ENCODE results near the gene OBP2A. TPM values are rescaled to one million over a fixed set of nuclear protein-coding genes. Genes with fewer than 3 reads are reported as not detected.

OBP2A gene
- total RNA-seq, 1 donor from 2014 or later: not detected

- H3K4me3 Mint-ChIP-seq (ENCODE audit: low read depth): no peak overlapping the region
- TF ChIP-seq, protein P1, sequence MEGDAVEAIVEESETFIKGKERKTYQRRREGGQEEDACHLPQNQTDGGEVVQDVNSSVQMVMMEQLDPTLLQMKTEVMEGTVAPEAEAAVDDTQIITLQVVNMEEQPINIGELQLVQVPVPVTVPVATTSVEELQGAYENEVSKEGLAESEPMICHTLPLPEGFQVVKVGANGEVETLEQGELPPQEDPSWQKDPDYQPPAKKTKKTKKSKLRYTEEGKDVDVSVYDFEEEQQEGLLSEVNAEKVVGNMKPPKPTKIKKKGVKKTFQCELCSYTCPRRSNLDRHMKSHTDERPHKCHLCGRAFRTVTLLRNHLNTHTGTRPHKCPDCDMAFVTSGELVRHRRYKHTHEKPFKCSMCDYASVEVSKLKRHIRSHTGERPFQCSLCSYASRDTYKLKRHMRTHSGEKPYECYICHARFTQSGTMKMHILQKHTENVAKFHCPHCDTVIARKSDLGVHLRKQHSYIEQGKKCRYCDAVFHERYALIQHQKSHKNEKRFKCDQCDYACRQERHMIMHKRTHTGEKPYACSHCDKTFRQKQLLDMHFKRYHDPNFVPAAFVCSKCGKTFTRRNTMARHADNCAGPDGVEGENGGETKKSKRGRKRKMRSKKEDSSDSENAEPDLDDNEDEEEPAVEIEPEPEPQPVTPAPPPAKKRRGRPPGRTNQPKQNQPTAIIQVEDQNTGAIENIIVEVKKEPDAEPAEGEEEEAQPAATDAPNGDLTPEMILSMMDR (IDR thresholded peaks at IDR 0.05; ENCODE audit: unreplicated experiment): no peak
- no peaks in the 10 kb centered on the region for H3K9me3 Mint-ChIP-seq (ENCODE audit: low read depth)
- no peaks in the 10 kb centered on the region for H3K36me3 Mint-ChIP-seq (ENCODE audit: insufficient read depth)
- peaks cover 5% of the 10 kb centered on the region for H3K4me1 Mint-ChIP-seq (ENCODE audit: low read depth)
- no peak for DNase-seq (ENCODE audit: low spot score, unreplicated experiment)
- H3K27me3 Mint-ChIP-seq: peaks cover 6% of the 10 kb centered on the region
- no peak overlapping the region for H3K27ac Mint-ChIP-seq
Measured at GRCh38 chr9:135559606-135560005, 13.7 kb downstream of the OBP2A start.

DNA sequence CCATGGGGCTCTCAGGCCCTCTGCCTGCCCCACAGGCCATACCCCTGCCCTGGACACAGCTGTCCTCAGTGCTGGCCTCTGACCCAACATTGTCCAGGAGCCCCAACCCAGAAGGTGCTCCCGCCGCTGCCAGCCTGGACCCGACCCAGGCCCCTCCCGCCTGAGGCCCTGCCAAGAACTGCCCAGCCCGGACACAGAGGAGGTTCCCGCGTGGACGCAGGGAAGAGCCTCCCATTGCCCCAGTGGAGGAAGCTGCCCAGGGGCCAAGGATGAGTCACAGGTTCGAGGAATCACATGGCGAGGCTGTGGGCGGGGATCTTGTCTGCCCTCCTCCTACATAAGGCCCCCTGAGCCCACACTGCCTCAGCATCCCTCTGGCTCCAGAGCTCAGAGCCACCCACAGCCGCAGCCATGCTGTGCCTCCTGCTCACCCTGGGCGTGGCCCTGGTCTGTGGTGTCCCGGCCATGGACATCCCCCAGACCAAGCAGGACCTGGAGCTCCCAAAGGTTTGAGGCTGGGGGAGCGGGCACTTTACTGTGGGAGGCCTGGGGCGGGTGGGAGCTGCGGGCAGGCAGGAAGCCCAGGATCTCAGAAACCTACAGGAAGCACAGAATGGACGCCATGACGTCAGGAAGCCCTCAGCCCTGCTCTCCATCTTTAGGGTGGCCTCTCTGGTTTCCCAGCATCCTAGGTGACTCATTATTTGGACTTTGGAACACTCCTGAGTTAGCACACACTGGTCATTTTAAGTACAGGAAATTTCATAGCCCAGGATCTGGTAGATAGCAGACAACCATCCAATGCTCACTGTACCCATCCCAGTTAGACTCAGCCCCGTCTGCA is 15.7 kb downstream of the OBP2A start, which contains the start of gene PAEP:
Gene PAEP, plus strand, starts transcription at position 366 of the 844 bp plus-strand sequence.
- DNase-seq (ENCODE audit: low spot score, unreplicated experiment): no peak
- no peaks in the 10 kb centered on the region for H3K9me3 Mint-ChIP-seq (ENCODE audit: low read depth)
- H3K27ac Mint-ChIP-seq: peak within 1 kb of the TSS; percentile 48
- H3K27me3 Mint-ChIP-seq: peaks cover 5% of the 10 kb centered on the region
- H3K4me3 Mint-ChIP-seq (ENCODE audit: low read depth): no peak within 1 kb of the TSS
- peaks cover 5% of the 10 kb centered on the region for H3K4me1 Mint-ChIP-seq (ENCODE audit: low read depth)
- H3K36me3 Mint-ChIP-seq (ENCODE audit: insufficient read depth): no peaks in the 10 kb centered on the region
- TF ChIP-seq, protein P1 (IDR thresholded peaks at IDR 0.05; ENCODE audit: unreplicated experiment): no peak

GRCh38 chr9:135562235-135562745 is 16.4 kb downstream of the OBP2A start:
- Mint-ChIP-seq H3K36me3 (ENCODE audit: insufficient read depth) (no peaks in the 10 kb centered on the region), H3K9me3 (ENCODE audit: low read depth) (no peaks in the 10 kb centered on the region), H3K27me3 (peaks cover 9% of the 10 kb centered on the region), H3K27ac (no peak overlapping the region), H3K4me3 (ENCODE audit: low read depth) (no peak overlapping the region), H3K4me1 (ENCODE audit: low read depth) (peaks cover 5% of the 10 kb centered on the region)
- DNase-seq (ENCODE audit: low spot score, unreplicated experiment): no peak
- TF ChIP-seq, protein P1 (IDR thresholded peaks at IDR 0.05; ENCODE audit: unreplicated experiment): no peak

DNA sequence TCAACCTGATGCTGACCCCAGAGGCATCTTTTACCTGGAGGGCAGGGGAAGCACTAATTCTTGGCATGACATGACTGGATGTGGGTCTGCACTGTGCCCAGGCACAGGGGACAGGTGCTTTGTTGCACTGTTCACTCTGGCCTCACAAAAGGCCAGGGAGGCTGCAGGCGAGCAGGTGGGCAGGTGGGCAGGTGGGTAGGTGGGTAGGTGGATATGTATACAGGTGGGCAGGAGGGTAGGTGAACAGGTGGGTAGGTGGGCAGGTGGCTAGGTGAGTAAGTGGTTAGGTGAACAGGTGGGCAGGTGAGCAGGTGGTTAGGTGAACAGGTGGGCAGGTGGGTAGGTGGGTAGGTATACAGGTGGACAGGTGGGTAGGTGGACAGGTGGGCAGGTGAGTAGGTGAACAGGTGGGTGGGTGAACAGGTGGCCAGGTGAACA is 17.1 kb downstream of the OBP2A start:
- Mint-ChIP-seq H3K27ac (no peak overlapping the region), H3K4me1 (ENCODE audit: low read depth) (peaks cover 5% of the 10 kb centered on the region), H3K27me3 (peaks cover 9% of the 10 kb centered on the region), H3K4me3 (ENCODE audit: low read depth) (no peak overlapping the region), H3K36me3 (ENCODE audit: insufficient read depth) (no peaks in the 10 kb centered on the region), H3K9me3 (ENCODE audit: low read depth) (no peaks in the 10 kb centered on the region)
- TF ChIP-seq, protein P1 (IDR thresholded peaks at IDR 0.05; ENCODE audit: unreplicated experiment): no peak
- no peak for DNase-seq (ENCODE audit: low spot score, unreplicated experiment)

- Mint-ChIP-seq H3K4me1 (ENCODE audit: low read depth) (peaks cover 5% of the 10 kb centered on the region), H3K27me3 (peaks cover 9% of the 10 kb centered on the region), H3K9me3 (ENCODE audit: low read depth) (peaks cover under 1% of the 10 kb centered on the region), H3K36me3 (ENCODE audit: insufficient read depth) (no peaks in the 10 kb centered on the region), H3K4me3 (ENCODE audit: low read depth) (no peak overlapping the region), H3K27ac (no peak overlapping the region)
- no peak for DNase-seq (ENCODE audit: low spot score, unreplicated experiment)
- TF ChIP-seq, protein P1 (IDR thresholded peaks at IDR 0.05; ENCODE audit: unreplicated experiment): no peak
Measured at GRCh38 chr9:135563858-135564257, 17.9 kb downstream of the OBP2A start.
